NCI-H69 (cell line): Measurements from ENCODE around the gene YBX1.
"Not testable (repeated sequence)": the region's sequence is repeated elsewhere in the genome, so short reads cannot be mapped to it uniquely, and the experiment has no call there.

ENCODE experiments used
- DNase-seq: peaks from one replicate; lab custom pipeline; 2025; lab: John Stamatoyannopoulos, UW

YBX1 gene

DNA sequence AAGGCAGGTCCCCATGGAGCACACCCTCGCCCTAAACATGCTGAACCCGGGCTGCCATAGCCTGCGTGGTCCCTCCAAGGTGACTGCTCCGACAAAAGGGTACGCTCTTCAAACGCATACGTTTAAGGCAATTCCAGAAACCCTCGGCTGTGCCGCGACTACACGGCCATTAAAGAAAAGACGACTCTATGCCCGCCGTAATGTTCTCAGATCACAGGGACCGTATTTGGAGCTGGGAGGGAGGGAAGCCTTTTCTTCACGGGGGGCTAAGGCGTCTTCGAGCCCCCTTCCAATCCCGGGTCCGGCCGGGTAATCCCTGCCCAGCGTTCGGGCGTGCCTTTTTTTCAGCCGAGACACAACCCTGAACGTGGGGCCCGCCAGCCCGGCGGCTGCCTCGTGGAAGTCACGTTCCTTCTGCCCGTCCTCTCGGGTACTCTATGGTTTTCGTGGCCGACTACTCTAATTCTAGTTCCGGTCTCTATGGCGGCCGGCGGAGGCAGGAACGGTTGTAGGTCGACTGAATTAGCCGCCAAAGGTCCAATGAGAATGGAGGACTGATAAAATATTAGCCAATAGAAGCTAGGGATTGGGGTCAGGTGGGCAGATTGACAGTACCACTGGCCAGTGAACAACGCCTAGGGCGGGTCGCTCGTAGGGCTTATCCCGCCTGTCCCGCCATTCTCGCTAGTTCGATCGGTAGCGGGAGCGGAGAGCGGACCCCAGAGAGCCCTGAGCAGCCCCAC, at the start of gene YBX1:
YBX1 (plus strand) TSS at position 678 of the 743 bp plus-strand sequence. CDS start 148 bp downstream, outside the sequence.
- DNase-seq: peak; percentile 98

DNA sequence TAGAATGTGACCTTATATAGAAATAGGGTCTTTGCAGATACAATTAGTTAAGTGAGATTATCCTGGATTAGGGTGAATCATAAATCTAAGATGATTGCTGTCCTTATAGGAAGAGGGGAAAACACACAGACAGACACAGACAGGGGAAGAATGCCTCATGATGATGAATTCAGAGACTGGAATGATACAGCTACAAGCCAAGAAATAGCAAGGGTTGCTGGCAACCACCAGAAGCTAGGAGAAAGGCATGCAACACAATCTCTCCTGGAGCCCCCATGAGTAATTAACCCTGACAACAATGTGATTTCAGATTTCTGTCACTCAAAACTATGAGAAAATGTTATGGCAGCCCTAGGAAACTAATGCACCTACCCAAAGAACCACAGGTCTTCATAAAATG, 43.1 kb upstream of the YBX1 start:
- no peak for DNase-seq

DNA sequence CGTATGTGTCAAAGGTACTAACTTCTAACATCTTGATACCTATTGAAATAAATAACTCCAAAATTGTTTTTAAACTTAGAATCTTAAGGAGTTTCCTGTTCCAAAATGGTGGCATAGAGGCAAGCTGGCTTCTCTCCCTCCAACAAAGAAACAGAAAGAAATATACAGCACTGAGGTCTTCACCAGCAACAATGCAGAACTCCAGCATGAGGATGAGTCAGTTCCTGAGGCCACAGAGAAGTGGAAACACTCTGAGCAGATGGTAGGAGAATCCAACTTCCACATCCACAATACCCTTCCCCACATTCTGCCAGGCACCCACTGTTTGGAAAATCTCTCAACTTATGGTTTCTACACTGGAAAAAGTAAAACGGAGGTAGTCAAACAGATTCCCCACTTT, 36.2 kb upstream of the YBX1 start:
- no peak for DNase-seq

- peak; percentile 7 for DNase-seq
Observed at GRCh38 chr1:42657201-42657600, 25.0 kb upstream of the YBX1 start.

DNA sequence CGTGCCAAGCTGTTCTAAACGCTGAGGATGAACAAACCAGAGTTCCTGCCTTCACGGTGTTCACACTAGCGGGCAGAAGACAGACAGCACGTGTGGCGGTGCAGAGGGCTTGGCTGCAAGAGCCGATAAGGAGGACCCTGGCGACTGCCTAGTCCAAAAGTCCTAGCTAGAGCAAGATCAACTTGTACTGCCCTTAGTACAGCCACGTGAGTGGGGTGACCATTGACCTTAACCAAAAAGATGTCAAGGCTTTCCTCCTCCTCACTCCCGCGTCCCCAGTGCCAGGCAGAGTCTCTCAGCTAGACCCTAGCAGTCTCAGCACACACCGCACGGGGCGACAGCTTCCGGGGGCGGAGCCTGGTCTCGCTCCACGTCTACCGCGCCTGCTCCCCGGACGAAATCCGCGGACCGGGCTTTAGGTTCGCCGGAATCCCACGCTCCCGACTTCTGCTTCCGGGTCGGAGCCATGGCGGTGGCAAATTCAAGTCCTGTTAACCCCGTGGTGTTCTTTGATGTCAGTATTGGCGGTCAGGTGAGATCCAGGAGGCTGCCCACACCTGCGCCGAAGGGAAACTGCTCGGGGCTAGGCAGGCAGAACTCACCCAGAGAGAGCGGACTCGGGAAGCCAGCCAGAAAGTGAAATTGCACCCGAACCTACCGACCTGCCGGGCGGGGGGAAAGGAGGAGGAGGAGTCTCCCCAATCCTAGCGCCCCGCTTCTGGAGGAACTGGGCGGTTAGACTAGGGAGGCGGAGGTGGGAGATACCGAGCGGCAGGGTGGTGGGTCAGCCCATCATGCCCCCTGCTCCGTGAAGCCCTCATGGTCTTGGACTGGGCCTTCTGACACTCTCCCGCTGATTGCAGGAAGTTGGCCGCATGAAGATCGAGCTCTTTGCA, 24.0 kb upstream of the YBX1 start, which contains the start of gene PPIH:
PPIH (plus strand) TSS at position 443 of the 896 bp plus-strand sequence; CDS start at position 467, 24 bp downstream.
- DNase-seq: peak; percentile 94

GRCh38 chr1:42658877-42659337, 23.3 kb upstream of the YBX1 start:
- no peak for DNase-seq

DNA sequence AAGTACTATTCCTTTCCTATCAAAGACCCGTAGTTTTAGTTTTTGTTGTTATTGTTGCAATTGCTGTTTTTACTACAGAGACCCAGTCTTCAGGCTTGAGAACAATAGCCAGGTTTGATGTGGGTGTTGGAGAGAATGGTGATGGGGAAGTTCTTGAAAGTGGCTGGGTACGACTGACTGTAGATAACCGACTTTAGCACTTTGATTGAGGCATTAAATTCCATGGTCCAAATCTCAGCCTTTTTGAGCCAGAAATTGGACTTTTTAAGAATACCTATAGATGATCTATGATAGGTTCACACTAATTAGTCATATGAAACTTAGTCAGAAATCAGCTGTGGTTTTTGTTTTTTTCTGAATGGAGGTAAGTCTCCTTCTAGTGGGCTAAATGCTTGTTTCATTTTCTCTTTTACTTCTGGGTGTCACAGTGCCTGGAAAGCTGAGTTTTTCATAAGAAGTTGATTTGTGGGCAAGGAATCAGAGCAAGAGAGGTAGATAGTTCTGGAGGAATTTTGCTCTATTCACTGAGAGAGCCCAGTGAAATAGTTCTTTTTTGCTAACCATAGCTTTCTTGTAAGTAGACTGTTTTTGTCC, 21.2 kb upstream of the YBX1 start:
- no peak for DNase-seq

DNA sequence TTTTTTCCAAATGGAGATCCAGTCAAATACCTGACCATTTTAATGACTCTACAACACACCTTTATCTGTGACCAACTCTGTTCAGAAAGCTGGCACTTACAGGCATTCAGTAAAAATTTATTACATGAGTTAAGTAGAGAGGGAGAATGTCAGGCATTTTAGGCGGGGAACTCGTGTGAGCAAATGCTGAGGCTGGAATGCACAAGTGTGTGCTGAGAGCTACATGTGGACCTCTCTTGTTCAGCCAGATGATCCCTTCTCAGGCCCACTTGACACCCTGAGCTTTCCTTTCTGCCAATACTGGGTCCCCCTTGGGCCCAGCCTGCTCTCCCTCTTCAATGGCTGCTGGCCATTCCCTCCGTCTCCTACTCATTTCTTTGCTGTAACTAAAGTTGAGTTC, 12.3 kb upstream of the YBX1 start:
- DNase-seq: no peak

GRCh38 chr1:42670425-42670824, 11.8 kb upstream of the YBX1 start:
- no peak for DNase-seq

- no peak for DNase-seq
Observed at GRCh38 chr1:42674214-42674613, 8.0 kb upstream of the YBX1 start.

- no peak for DNase-seq
Observed at GRCh38 chr1:42674682-42675081, 7.5 kb upstream of the YBX1 start.

- no peak for DNase-seq
Observed at GRCh38 chr1:42675467-42675866, 6.8 kb upstream of the YBX1 start.

DNA sequence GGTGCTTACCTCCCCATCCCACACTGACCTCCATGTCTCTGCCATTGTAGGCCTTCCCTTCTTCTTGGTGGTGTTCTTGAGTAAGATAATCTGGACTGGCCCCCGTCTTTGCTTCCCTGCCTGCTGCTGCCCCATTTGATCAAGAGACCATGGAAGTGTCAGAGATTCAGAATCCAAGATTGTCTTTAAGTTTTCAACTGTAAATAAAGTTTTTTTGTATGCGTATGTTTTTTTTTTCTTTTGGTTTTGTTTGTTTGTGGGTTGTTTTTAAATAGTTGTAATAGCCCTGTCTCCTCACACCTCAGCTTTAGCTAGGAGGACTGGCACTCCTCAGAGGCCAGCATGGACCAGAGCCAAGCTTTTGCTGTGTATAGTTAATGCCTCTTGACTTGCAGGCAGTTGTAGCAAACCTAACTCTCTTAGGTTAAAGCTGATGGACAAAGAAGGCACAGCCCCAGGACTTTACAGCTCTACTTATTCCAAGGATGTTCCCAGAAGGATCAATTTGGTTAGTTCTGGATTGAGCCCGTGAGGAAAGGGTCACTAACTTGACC, 5.6 kb upstream of the YBX1 start:
- DNase-seq: no peak

DNA sequence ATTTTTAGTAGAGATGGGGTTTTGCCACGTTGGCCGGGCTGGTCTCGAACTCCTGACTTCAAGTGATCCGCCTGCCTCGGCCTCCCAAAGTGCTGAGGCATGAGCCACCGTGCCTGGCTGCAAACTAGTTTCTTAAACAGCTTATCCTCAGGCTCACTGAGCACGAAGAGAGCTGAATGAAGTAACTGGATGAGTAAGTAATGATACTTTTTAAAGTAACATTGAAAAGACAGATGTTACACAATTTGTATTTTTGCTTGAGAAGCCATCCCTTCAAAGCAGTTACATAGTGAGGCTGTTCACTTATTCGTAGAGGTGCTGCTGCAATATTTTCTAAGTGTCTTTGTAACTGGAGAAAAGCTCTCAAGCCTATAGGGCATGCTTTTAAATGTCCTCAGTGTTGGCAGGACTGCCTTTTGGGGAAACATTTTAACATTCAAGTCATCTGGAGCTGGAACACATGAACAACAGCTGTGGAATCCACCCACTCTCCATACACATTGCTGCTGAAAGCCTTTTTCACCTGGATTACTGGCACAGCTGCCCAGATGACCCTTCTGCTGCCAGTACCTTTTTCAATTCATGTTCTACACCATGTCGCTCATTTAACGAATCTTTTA, 2.7 kb upstream of the YBX1 start:
- peak; percentile 4 for DNase-seq

- DNase-seq: no peak
Observed at GRCh38 chr1:42680055-42680454, 2.2 kb upstream of the YBX1 start.

GRCh38 chr1:42680921-42681683, 1.1 kb upstream of the YBX1 start:
- DNase-seq: peak; percentile 52

- not testable (repeated sequence) for DNase-seq
Observed at GRCh38 chr1:42682484-42682738, 193 bp downstream of the YBX1 start.

- DNase-seq: peak; percentile 85
Observed at GRCh38 chr1:42682739-42683531, 717 bp downstream of the YBX1 start.

GRCh38 chr1:42684139-42684538, 1.9 kb downstream of the YBX1 start:
- DNase-seq: peak; percentile 31

DNA sequence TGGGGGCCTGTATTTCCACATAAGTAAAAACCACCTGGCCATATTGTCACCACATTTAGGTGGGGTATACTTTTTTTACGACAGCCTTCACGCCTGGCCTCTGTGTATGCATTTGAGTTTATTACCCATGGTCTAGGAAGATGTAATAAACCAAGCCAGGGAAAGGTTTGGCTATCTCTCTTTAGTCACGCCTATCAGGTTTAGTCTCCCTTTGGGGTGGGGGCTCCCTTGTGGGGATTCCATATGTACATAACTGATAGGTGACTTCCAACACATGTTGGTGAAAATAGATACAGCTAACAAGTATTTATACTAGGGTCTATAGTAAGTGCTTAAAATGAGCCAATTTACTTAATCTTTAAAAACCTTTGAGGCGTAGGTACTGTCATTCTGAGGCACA, 4.2 kb downstream of the YBX1 start:
- no peak for DNase-seq
